ENCODE results near the gene PRG3. TPM values are rescaled to one million over a fixed set of nuclear protein-coding genes. Genes with fewer than 3 reads are reported as not detected.

The PRG3 gene
- total RNA-seq, 1 donor from 2014 or later, result not detected

GRCh38 chr11:57395905-57396623, 15.1 kb upstream of the PRG3 start:
- Histone ChIP-seq H3K4me3 (ENCODE audit: low read depth, low read length) (no peak overlapping the region), H3K27me3 (ENCODE audit: control insufficient read depth, insufficient read depth, low read length) (peaks cover 1% of the 10 kb centered on the region), H3K36me3 (ENCODE audit: control insufficient read depth, insufficient read depth, low read length) (no peaks in the 10 kb centered on the region)
- TF ChIP-seq CTCF (IDR thresholded peaks at IDR 0.05; ENCODE audit: insufficient read depth, low read length, severe bottlenecking), result no peak
- FAIRE-seq, result no peak
- no peak for DNase-seq (ENCODE audit: low read depth)

GRCh38 chr11:57394203-57394965, 13.4 kb upstream of the PRG3 start:
- Histone ChIP-seq H3K4me3 (ENCODE audit: low read depth, low read length) (no peak overlapping the region), H3K27me3 (ENCODE audit: control insufficient read depth, insufficient read depth, low read length) (peaks cover 4% of the 10 kb centered on the region), H3K36me3 (ENCODE audit: control insufficient read depth, insufficient read depth, low read length) (no peaks in the 10 kb centered on the region)
- no peak for TF ChIP-seq CTCF (IDR thresholded peaks at IDR 0.05; ENCODE audit: insufficient read depth, low read length, severe bottlenecking)
- FAIRE-seq (no peak), DNase-seq (ENCODE audit: low read depth) (no peak)

GRCh38 chr11:57392763-57393105, 11.8 kb upstream of the PRG3 start:
- H3K36me3 ChIP-seq (ENCODE audit: control insufficient read depth, insufficient read depth, low read length), result no peaks in the 10 kb centered on the region
- FAIRE-seq, result peak; percentile 50
- H3K27me3 ChIP-seq (ENCODE audit: control insufficient read depth, insufficient read depth, low read length), result peaks cover 2% of the 10 kb centered on the region
- no peak for TF ChIP-seq CTCF (IDR thresholded peaks at IDR 0.05; ENCODE audit: insufficient read depth, low read length, severe bottlenecking)
- no peak overlapping the region for H3K4me3 ChIP-seq (ENCODE audit: low read depth, low read length)
- DNase-seq (ENCODE audit: low read depth), result no peak

- no peak overlapping the region for H3K4me3 ChIP-seq (ENCODE audit: low read depth, low read length)
- DNase-seq (ENCODE audit: low read depth) (no peak), FAIRE-seq (no peak)
- no peaks in the 10 kb centered on the region for H3K36me3 ChIP-seq (ENCODE audit: control insufficient read depth, insufficient read depth, low read length)
- peaks cover 2% of the 10 kb centered on the region for H3K27me3 ChIP-seq (ENCODE audit: control insufficient read depth, insufficient read depth, low read length)
- no peak for TF ChIP-seq CTCF (IDR thresholded peaks at IDR 0.05; ENCODE audit: insufficient read depth, low read length, severe bottlenecking)
These were observed 11.3 kb upstream of the PRG3 start for GRCh38 chr11:57392066-57392762.

- FAIRE-seq, result no peak
- Histone ChIP-seq H3K36me3 (ENCODE audit: control insufficient read depth, insufficient read depth, low read length) (no peaks in the 10 kb centered on the region), H3K4me3 (ENCODE audit: low read depth, low read length) (no peak overlapping the region), H3K27me3 (ENCODE audit: control insufficient read depth, insufficient read depth, low read length) (peaks cover 2% of the 10 kb centered on the region)
- no peak for DNase-seq (ENCODE audit: low read depth)
- no peak for TF ChIP-seq CTCF (IDR thresholded peaks at IDR 0.05; ENCODE audit: insufficient read depth, low read length, severe bottlenecking)
These were observed 10.6 kb upstream of the PRG3 start for GRCh38 chr11:57391539-57391938.
